Kidney epithelial cell (primary cell): Measurements from ENCODE around the gene BMERB1. TPM values are rescaled to one million over a fixed set of nuclear protein-coding genes. Genes with fewer than 3 reads are reported as not detected.

Source experiments
- DNase-seq: peaks from one replicate; pipeline ENCODE4 v3.0.0-alpha.2; 2010; ENCODE audit warnings: low read depth
- H3K27me3 ChIP-seq: 2 replicates; pipeline ENCODE4 v1.6.0; 2011; ENCODE audit warnings: low read length; ENCODE audit not compliant: control insufficient read depth, insufficient read depth
- H3K36me3 ChIP-seq: 2 replicates; pipeline ENCODE4 v1.5.1; 2011; ENCODE audit warnings: low read length; ENCODE audit not compliant: control insufficient read depth, insufficient read depth
- H3K4me3 ChIP-seq: 2 replicates; pipeline ENCODE4 v1.5.1; 2011; ENCODE audit warnings: low read depth, mild to moderate bottlenecking, control low read depth, low read length
- total RNA-seq: library from RNA; depleted of rRNA; stranded (reverse); fragments of >200 nt; gene quantifications from 2 replicates; pipeline ENCODE4 v1.2.3, GENCODE V29; 2015
- TF ChIP-seq, protein P1 (sequence below): IDR thresholded peaks from 2 replicates; pipeline ENCODE4 v1.5.1; 2011; ENCODE audit warnings: mild to moderate bottlenecking, moderate library complexity, low read length, control low read depth, inconsistent platforms; ENCODE audit not compliant: insufficient read depth, poor library complexity, severe bottlenecking

BMERB1 gene
- total RNA-seq, 1 donor from 2014 or later, result 29.3 TPM

DNA sequence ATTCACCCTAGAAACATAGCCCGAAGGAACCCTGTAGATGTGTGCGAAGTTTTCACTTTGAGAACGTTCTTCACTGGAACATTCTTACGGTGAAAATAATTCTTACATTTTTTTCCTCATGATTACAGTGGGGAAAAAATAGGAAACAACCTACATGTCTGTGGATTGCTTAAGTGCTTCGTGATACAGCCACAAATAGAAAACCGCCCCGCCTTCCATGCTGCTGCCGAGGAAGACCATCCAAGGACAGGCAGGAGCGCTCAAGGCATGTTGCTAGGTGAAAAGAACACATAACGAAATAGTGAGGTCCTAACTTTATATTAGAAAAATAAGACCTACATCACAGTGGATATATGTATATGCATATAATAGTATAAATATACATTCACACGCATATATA lies 78.8 kb downstream of the BMERB1 start:
- TF ChIP-seq, protein P1, sequence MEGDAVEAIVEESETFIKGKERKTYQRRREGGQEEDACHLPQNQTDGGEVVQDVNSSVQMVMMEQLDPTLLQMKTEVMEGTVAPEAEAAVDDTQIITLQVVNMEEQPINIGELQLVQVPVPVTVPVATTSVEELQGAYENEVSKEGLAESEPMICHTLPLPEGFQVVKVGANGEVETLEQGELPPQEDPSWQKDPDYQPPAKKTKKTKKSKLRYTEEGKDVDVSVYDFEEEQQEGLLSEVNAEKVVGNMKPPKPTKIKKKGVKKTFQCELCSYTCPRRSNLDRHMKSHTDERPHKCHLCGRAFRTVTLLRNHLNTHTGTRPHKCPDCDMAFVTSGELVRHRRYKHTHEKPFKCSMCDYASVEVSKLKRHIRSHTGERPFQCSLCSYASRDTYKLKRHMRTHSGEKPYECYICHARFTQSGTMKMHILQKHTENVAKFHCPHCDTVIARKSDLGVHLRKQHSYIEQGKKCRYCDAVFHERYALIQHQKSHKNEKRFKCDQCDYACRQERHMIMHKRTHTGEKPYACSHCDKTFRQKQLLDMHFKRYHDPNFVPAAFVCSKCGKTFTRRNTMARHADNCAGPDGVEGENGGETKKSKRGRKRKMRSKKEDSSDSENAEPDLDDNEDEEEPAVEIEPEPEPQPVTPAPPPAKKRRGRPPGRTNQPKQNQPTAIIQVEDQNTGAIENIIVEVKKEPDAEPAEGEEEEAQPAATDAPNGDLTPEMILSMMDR, result no peak
- no peak for DNase-seq
- no peaks in the 10 kb centered on the region for H3K36me3 ChIP-seq
- H3K27me3 ChIP-seq, result no peaks in the 10 kb centered on the region
- H3K4me3 ChIP-seq, result no peak overlapping the region

DNA sequence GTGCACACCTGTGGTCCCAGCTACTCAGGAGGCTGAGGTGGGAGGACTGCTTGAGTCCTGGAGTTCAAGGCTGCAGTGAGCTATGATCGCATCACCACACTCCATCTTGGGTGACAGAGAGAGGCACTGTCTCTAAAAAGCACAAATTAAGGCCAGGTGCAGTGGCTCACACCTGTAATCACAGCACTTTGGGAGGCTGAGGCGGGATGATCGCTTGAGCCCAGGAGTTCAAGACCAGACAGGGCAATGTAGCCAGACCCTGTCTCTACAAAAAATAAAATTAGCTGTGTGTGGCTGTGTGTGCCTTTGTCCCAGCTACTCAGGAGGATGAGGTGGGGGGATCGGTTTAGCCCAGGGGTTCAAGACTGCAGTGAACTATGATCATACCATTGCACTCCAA lies 81.6 kb downstream of the BMERB1 start:
- no peaks in the 10 kb centered on the region for H3K27me3 ChIP-seq
- no peak overlapping the region for H3K4me3 ChIP-seq
- TF ChIP-seq, protein P1, result no peak
- no peaks in the 10 kb centered on the region for H3K36me3 ChIP-seq
- DNase-seq, result no peak

DNA sequence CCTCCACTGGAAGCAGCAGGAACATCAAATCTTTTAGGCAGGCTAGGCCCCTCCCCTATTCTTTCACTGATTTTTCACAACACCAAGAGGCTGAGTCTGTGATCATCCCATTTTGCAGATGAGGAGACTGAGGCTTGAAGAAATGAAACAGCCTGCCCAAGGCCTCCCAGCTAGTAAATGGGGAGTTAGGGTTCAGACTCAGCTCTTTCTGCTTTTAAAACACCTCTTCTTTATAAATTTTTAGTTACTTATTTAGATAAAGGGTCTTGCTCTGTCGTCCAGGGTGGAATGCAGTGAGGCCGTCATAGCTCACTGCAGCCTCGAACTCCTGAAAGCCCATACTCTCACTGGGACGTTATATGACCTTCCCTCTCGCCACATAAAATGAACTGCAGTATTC lies 82.2 kb downstream of the BMERB1 start:
- DNase-seq, result no peak
- TF ChIP-seq, protein P1, result no peak
- Histone ChIP-seq H3K4me3 (no peak overlapping the region), H3K36me3 (no peaks in the 10 kb centered on the region), H3K27me3 (no peaks in the 10 kb centered on the region)

DNA sequence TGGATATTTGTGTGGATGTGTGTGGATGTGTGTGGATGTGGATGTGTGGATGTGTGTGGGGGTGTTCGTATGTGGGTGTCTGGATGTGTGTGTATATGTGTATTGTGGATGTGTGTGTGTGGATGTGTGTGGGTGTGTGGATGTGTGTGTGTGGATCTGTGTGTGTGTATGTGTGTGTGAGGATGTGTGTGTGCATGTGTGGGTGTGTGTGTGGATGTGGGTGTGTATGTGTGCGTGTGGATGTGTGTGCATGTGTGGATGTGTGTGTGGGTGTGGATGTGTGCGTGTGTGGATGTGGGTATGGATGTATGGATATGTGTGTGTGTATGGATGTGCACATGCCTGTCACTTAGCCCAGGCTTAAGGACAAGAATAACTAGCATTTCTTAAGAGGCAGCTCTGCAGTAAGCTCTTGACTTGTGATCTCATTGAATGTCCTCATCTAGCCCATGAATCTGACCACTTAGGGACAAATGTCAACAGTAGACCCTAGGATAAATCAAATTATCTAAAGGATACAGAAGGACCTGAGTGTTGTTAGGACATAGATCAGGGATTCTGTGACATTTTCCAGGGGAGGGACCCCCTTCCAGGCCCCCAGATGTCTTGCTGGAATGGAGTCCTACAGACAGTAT lies 83.5 kb downstream of the BMERB1 start:
- Histone ChIP-seq H3K36me3 (no peaks in the 10 kb centered on the region), H3K27me3 (no peaks in the 10 kb centered on the region), H3K4me3 (no peak overlapping the region)
- no peak for DNase-seq
- TF ChIP-seq, protein P1, result no peak

DNA sequence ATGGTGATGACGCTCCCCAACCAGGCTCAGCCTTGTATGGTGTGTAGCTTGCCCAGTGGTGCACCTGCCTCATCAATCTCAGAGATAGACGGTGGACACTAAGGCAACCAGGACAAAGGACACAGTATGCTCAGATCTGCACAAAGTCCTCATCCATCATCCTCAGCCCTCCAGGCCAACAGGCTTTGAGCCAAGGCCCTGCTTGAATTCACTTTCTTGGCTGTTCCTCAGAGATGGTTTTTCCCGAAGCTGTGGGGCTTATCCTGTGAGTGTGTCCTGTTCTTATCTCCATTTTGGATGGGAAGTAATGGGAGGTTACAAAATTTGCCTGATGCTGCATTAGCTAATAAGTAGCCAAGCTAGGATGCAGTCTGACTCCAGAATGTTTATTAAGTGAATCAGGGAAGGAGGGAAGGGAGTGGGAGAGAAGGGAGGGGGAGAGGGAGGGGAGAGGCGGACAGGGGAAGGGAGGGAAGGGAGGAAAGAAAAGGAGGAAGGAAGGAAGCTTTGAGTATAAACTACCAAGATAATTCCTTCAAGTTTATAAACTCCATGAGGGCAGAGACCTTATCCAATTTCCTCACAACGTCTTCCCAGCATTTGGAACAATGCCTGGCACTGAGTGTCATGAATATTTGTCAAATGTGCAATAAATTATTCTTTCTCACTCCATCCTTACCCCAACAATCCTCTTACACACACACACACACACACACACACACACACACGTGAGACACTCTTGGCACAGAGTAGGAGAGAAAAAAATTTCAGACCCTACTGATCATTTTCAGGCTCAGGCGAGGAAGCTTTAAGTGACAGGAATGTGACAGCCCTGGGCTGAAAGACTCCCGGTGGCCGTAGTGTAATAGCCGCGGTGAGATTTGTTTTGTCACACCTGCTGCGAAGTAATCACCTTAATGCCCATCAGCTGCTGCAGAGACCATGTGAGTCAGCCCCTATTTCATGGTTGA lies 84.3 kb downstream of the BMERB1 start:
- Histone ChIP-seq H3K36me3 (no peaks in the 10 kb centered on the region), H3K4me3 (no peak overlapping the region), H3K27me3 (no peaks in the 10 kb centered on the region)
- TF ChIP-seq, protein P1, result no peak
- DNase-seq, result peak; percentile 38
